ACC112 (cell line): ENCODE measurements around the gene ANTXR1.

Experiments
- H2AFZ ChIP-seq: fragments of 200-600 bp; sonication (generic); one replicate; pipeline ENCODE4 v1.6.0; 2017; ENCODE audit warnings: antibody characterized with exemption, low read length; ENCODE audit not compliant: unreplicated experiment
- H3K27ac ChIP-seq: fragments of 200-600 bp; sonication (generic); 2 replicates; pipeline ENCODE4 v1.5.1; 2014; ENCODE audit warnings: low read depth, mild to moderate bottlenecking, antibody characterized with exemption, low read length, moderate library complexity
- H3K27me3 ChIP-seq: fragments of 200-600 bp; sonication (generic); 2 replicates; pipeline ENCODE4 v1.6.1; 2014; ENCODE audit warnings: mild to moderate bottlenecking, antibody characterized with exemption, low read length, moderate library complexity, mixed read lengths; ENCODE audit not compliant: insufficient read depth
- H3K36me3 ChIP-seq: fragments of 200-600 bp; sonication (generic); 2 replicates; pipeline ENCODE4 v1.6.1; 2016; ENCODE audit warnings: mild to moderate bottlenecking, antibody characterized with exemption, low read length, moderate library complexity, mixed read lengths; ENCODE audit not compliant: insufficient read depth
- H3K4me1 ChIP-seq: fragments of 200-600 bp; sonication (generic); one replicate; pipeline ENCODE4 v1.6.1; 2016; ENCODE audit warnings: low read length, mixed read lengths; ENCODE audit not compliant: insufficient read depth, unreplicated experiment, control insufficient read depth
- H3K4me3 ChIP-seq: fragments of 200-600 bp; sonication (generic); 2 replicates; pipeline ENCODE4 v1.5.1; 2014; ENCODE audit warnings: mild to moderate bottlenecking, low read depth, low read length
- H3K79me2 ChIP-seq: fragments of 200-600 bp; sonication (generic); one replicate; pipeline ENCODE4 v1.6.0; 2016; ENCODE audit warnings: low read length; ENCODE audit not compliant: control insufficient read depth, unreplicated experiment, insufficient read depth

Gene ANTXR1

DNA sequence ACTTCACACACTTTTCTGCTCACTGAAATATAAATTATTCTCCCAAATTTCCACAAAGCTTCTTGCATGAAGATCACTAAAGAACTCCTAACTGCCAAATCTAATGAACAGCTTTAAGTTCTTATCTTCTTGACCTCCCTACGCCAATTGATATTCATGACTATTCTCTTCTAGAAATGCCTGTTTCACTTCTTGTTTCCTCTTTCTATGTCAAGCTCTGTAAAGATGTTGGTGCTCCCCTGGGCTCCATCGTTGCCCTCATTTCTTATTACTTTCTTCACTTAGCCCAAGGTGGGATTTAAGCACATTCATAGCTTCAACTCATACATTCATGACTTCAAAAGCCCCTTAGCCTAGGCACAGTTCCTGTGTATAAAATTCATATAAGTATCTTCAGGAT, 9.2 kb upstream of the ANTXR1 start:
- no peak overlapping the region for H3K27ac ChIP-seq
- no peaks in the 10 kb centered on the region for H3K79me2 ChIP-seq
- no peak overlapping the region for H3K4me3 ChIP-seq
- H2AFZ ChIP-seq, result no peak overlapping the region
- no peaks in the 10 kb centered on the region for H3K4me1 ChIP-seq
- no peaks in the 10 kb centered on the region; the same call in 1 of the 2 replicates for H3K36me3 ChIP-seq
- no peaks in the 10 kb centered on the region; the same call in 1 of the 2 replicates for H3K27me3 ChIP-seq

DNA sequence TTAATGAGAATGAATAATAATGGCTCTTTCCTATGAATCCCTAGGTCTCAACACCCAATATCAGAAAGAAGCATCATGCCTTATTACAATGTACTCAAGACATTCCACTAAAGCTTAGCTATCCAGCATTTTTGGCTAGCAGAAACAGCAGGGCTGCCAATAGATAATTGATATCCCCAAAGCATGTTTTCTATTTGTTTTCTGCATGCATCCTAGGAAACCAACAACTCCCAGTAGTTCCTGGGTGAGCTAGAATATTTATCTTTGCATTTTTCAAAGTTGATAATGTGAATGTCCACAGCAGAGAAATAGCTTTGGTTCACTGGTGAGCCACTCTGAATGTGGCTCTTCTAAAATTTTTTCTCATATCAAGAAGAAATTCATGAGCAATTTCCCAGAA, 5.8 kb upstream of the ANTXR1 start:
- Histone ChIP-seq H2AFZ (no peak overlapping the region), H3K79me2 (no peaks in the 10 kb centered on the region), H3K4me1 (no peaks in the 10 kb centered on the region), H3K4me3 (no peak overlapping the region), H3K27ac (peak overlapping the region; percentile 48; the same call in 1 of the 2 replicates), H3K27me3 (no peaks in the 10 kb centered on the region; the same call in 1 of the 2 replicates), H3K36me3 (no peaks in the 10 kb centered on the region; the same call in 1 of the 2 replicates)

DNA sequence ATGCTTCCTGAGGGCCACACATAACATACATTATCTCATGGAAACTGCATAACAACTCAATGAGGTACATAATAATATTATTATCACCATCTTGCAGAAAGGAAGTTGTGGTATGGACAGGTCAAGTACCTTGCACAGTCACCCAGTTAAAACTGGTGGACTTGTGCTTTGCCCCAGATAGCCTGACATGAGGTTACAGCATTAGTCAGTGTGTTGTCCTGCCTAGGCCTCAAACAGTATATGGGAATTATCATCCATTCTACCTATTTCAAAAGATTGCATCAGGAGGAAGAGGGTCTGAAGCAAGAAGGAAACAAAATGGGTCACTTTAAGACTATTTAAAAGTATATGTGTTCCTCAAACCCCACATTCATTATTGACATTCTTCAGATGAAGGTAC, 5.4 kb upstream of the ANTXR1 start:
- Histone ChIP-seq H3K4me3 (no peak overlapping the region), H3K4me1 (peaks cover 1% of the 10 kb centered on the region), H3K36me3 (no peaks in the 10 kb centered on the region; the same call in 1 of the 2 replicates), H3K27ac (peak overlapping the region; percentile 48), H2AFZ (no peak overlapping the region), H3K79me2 (no peaks in the 10 kb centered on the region), H3K27me3 (no peaks in the 10 kb centered on the region; the same call in 1 of the 2 replicates)

DNA sequence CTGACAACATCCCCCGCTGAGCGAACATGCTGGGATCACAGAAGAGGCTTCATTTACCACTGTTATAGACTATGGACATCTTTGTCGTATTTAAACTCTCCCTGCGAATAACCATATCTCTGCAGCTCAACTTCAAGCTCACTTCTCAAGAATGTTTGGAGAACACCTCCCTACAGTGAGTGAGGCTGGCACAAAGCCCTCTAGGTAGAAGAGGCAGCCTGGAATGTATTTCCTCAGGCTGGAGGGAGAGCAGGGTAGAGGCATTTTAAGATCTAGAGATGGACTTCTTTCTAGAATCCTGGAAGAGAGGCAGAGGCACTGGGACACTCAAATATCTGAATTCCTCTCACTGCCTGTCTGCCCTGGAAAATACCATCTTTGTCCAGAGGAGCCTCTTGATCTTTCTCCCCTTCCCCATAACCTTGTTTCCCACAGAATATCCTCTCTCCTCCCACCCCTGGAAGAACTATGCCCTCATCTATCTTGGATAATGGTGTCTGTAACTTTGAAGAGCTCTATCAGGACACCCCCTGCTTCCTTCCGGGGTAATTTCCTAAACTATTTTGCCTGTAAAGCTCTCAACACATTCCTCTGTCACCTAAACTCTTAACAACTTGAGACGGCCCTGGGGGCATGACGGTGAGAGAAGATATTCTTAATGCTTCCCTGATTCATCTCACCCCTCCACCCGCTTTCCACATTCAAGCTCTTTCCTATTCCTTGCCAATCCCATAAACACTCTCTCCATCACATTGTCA, 2.4 kb upstream of the ANTXR1 start:
- Histone ChIP-seq H3K27ac (no peak overlapping the region), H3K36me3 (no peaks in the 10 kb centered on the region), H3K4me3 (no peak overlapping the region), H3K27me3 (no peaks in the 10 kb centered on the region), H3K79me2 (peaks cover 20% of the 10 kb centered on the region), H3K4me1 (peaks cover 3% of the 10 kb centered on the region), H2AFZ (no peak overlapping the region)

DNA sequence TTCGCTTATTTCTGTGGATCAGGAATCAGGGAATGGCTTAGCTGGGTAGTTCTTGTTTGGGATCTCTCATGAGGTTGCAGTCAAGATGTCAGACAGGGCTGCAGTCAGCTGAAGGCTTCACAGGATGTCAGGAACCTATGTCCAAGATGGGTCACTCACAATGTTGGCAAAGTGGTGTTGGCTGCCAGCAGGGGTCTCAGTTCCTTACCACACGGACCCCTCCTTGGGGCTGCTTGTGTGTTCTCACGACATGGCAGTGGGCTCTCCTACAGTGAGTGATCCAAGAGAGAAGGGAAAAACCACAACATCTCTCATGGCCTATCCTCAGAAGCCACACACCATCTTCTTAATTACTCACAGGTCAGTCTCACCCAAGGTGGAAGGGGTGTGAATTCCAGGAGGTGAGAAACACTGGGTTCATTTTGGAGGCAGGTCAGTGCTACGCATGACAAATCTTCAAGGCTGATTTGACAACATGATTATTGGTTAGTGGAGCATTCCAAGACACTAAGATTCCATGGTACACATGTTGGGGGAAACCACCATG, 1.3 kb upstream of the ANTXR1 start:
- H2AFZ ChIP-seq, result no peak overlapping the region
- no peaks in the 10 kb centered on the region for H3K36me3 ChIP-seq
- H3K27ac ChIP-seq, result no peak overlapping the region
- peaks cover 29% of the 10 kb centered on the region for H3K79me2 ChIP-seq
- no peaks in the 10 kb centered on the region for H3K27me3 ChIP-seq
- no peak overlapping the region for H3K4me3 ChIP-seq
- H3K4me1 ChIP-seq, result peaks cover 7% of the 10 kb centered on the region

DNA sequence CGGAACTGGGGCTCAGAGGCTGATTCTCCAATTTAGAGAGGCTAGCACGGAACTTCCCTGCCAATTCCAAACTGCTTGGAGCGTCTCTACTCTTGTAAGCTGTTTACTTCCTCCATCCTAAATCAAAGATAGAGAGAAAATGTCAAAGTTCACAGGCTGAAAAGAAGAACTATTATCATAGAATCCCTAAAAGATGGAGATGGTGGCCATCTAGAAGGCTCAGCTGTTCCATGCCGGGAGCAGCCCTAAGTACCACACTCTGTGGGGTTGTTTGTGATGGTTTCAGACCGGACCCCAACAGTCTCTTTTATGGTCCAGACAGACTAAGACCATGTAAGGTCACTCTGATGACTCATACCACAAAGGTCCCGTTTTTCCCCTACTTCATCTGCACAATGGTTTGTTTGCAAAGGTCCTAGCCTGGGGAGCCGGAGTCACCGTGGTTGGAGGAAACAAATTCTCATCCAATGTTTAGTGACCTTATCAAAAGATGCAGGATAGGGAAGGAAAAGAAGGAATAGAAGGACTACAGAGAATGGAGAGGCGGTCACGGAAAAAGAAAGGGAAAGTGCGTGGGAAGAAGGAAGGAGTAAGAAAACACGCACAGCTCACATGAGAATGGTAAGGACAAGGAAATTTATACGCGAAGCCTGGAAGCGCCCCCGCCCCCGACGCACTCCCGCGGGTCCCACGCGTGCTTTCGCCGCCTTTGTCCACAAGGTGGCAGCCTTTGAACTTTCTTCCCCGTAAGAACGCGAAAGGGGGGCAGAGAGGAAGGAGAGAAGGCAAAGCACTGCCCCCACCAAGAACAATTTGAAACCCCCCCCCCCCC, 453 bp upstream of the ANTXR1 start:
- Histone ChIP-seq H3K4me1 (peaks cover 15% of the 10 kb centered on the region), H3K4me3 (peak overlapping the region; percentile 80), H3K27ac (peak overlapping the region; percentile 46; the same call in 1 of the 2 replicates), H3K27me3 (no peaks in the 10 kb centered on the region), H3K36me3 (no peaks in the 10 kb centered on the region), H3K79me2 (peaks cover 38% of the 10 kb centered on the region), H2AFZ (peak overlapping the region; percentile 82)

DNA sequence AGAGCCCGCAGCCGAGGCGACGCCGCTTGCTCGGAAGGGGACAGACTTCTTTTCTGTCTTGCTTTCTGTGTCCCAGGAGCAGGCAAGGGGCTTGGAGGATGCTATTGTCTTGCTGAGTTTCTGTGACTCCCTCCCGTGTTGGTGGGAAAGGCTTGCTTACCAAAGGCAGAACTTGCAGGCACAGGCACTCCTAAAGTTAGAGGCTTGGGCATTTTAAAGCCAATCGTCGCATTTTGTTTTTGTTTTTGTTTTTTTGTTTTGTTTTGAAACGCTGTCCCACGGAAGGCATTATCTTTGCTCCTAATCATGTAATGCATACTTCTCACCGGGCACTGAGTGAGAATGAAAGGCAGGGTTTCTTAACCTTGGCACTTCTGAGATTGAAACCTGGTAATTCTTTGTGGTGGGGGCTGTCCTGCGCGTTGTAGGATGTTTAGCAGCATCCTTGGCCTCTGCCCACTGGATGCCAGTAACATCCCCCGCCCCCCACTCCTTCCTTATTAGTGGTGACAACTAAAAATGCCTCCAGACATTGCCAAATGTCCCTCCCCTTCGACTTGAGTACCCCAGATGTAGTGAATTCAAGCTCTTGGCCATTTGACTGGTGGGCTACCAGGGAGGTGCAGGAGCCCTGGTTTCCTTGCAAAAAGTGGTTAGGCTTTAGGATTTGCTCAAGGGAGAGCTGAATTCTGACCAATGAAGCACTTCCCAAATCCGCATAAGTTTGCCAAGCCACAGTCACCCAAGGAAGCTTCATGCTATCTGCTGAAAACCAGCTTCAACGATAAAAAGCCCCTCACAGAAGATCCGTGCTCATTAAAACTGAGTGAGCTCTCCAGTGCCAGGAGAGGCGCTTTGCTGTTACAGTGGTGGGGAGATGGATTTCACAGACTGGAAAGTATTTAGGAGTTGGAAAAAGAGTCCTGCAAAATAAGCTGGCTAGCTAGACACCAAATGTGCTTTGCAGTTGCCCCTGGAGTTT, 1.2 kb downstream of the ANTXR1 start:
- Histone ChIP-seq H3K27me3 (no peaks in the 10 kb centered on the region), H3K4me3 (peak overlapping the region; percentile 80), H3K4me1 (peaks cover 28% of the 10 kb centered on the region), H3K27ac (peak overlapping the region; percentile 46), H2AFZ (peak overlapping the region; percentile 86), H3K36me3 (no peaks in the 10 kb centered on the region), H3K79me2 (peaks cover 54% of the 10 kb centered on the region)

DNA sequence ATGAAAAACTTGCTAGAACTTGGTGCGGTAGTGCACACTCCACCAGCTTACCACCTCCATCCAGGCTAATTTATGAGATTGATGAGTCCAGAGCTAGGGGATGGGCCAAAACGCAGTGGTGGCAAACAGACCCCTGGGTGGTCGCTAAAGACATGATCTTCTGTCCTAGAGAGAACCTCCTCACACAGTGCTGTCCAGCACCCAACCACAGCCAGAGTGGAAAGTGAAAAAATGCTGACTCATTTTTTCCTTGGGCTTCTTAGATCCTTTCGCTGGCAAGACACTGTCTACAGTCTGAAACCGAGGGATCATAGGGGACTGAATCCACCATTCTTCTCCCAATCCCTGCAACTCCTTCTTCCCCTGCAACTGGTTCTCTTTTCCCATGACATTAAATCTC, 4.1 kb downstream of the ANTXR1 start:
- Histone ChIP-seq H3K27me3 (no peaks in the 10 kb centered on the region), H3K27ac (peak overlapping the region; percentile 5; the same call in 1 of the 2 replicates), H2AFZ (no peak overlapping the region), H3K79me2 (peaks cover 80% of the 10 kb centered on the region), H3K36me3 (no peaks in the 10 kb centered on the region), H3K4me3 (peak overlapping the region; percentile 38), H3K4me1 (peaks cover 44% of the 10 kb centered on the region)

DNA sequence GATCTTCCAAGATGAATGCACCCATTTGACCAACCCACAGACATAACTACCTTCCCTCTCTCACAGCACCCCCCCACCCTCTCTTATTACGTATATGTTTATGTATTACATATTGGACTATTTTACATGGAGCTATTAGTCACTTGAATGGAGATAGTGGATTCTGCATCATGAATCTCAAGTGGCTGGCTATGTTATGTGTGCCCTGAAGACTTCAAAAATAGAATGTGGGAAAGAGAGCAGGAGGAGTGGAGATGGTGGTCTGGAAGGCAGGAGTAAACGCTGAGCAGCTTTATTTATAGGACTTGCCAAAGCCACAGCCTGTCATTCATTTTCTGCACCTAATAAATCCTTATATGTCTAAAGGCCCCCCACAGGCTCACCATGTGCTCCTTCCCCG, 4.9 kb downstream of the ANTXR1 start:
- Histone ChIP-seq H3K36me3 (no peaks in the 10 kb centered on the region), H3K4me3 (no peak overlapping the region), H2AFZ (no peak overlapping the region), H3K4me1 (peaks cover 41% of the 10 kb centered on the region), H3K79me2 (peaks cover 87% of the 10 kb centered on the region), H3K27me3 (no peaks in the 10 kb centered on the region), H3K27ac (no peak overlapping the region)

DNA sequence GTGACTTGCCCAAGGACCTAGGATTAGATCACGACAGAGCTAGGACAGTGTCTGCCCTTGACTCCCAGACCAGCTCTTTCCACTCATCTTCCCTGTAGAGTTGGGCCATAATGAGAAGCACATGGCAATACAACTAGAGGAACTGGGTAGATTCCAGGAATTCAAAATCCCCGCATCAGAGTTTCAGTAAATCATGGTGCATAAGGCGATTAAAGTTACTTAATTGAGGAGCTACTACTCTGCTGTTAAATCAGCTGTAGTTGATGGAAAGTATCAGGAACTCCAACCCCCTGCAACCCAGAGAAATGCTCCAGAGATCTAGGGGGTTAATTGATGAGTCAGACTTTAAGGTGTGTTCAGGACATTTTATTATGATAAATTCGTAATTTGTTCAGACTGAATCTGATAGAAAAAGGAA, 5.7 kb downstream of the ANTXR1 start:
- no peak overlapping the region for H3K27ac ChIP-seq
- no peaks in the 10 kb centered on the region for H3K36me3 ChIP-seq
- no peaks in the 10 kb centered on the region for H3K27me3 ChIP-seq
- peaks cover 94% of the 10 kb centered on the region for H3K79me2 ChIP-seq
- H3K4me1 ChIP-seq, result peaks cover 41% of the 10 kb centered on the region
- no peak overlapping the region for H3K4me3 ChIP-seq
- H2AFZ ChIP-seq, result no peak overlapping the region
